Astrocyte (in vitro differentiated cells and primary cell): ENCODE data around the gene PODXL.

Experiments
- EZH2 ChIP-seq: IDR thresholded peaks from 2 replicates; pipeline ENCODE4 v1.6.1; 2012; ENCODE audit warnings: mild to moderate bottlenecking, low read length, inconsistent platforms; ENCODE audit not compliant: insufficient read depth
- TF ChIP-seq, protein P1 (sequence below): IDR thresholded peaks from 2 replicates; pipeline ENCODE4 v1.5.1; 2011; ENCODE audit warnings: low read depth, mild to moderate bottlenecking, inconsistent platforms, low read length, moderate library complexity; ENCODE audit not compliant: insufficient read depth

DNA sequence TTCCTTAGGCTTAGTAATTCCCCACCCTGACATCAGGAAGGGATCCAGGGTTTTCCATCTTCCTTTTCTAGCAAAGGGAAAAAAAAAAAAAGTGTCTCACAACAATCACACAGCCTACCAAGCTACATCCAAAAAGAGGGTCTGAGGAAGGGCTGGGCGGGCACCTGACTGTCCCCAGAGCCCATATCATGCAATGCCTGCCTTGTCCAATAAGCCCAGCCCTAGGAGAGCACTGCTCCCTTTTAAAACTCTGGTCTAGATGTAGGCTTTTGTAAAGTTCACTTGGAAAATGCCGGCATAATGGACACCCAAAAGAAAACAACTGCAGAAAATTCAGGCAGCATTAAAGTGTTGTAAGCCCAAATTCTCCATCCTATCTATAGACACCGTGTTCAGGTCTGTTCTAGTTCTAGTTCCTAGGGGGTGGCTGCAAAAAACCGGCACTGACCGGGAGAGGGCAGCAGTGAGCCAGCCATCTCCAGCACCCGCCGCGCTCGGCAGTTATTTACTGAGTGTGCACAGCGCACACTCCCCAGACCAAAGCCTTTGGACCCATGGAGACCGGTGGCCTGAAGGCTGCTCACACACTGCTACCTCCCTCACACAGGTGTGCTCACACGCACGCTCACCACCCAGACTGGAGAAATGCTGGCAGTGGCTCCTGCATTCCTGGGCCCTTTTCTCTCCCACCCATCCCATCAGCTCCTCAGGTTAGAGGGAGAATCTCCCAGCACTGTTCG lies 48.7 kb downstream of the PODXL start:
- TF ChIP-seq, protein P1, sequence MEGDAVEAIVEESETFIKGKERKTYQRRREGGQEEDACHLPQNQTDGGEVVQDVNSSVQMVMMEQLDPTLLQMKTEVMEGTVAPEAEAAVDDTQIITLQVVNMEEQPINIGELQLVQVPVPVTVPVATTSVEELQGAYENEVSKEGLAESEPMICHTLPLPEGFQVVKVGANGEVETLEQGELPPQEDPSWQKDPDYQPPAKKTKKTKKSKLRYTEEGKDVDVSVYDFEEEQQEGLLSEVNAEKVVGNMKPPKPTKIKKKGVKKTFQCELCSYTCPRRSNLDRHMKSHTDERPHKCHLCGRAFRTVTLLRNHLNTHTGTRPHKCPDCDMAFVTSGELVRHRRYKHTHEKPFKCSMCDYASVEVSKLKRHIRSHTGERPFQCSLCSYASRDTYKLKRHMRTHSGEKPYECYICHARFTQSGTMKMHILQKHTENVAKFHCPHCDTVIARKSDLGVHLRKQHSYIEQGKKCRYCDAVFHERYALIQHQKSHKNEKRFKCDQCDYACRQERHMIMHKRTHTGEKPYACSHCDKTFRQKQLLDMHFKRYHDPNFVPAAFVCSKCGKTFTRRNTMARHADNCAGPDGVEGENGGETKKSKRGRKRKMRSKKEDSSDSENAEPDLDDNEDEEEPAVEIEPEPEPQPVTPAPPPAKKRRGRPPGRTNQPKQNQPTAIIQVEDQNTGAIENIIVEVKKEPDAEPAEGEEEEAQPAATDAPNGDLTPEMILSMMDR: peak; percentile 84
- no peak for TF ChIP-seq EZH2
